Tibial nerve (tissue), 3 donors: Measurements from ENCODE around the gene FBLN2.

Experiments
- POLR2A ChIP-seq, 2 donors: fragments of 450-650 bp; IDR thresholded peaks; one replicate each; pipeline ENCODE4 v1.6.1; 2017; ENCODE audit warnings: antibody characterized with exemption in 2 of 2, mild to moderate bottlenecking in 2 of 2, moderate library complexity in 2 of 2
- TF ChIP-seq, protein P1 (sequence below), 5 experiments: fragments of 200-600 bp in 3 of 5; fragments of 450-650 bp in 2 of 5; sonication (generic) in 3 of 5; IDR thresholded peaks; one replicate each; pipeline ENCODE4 v1.5.1; 2016 to 2019; ENCODE audit warnings: antibody characterized with exemption in 5 of 5, mild to moderate bottlenecking in 3 of 5, moderate library complexity in 2 of 5

DNA sequence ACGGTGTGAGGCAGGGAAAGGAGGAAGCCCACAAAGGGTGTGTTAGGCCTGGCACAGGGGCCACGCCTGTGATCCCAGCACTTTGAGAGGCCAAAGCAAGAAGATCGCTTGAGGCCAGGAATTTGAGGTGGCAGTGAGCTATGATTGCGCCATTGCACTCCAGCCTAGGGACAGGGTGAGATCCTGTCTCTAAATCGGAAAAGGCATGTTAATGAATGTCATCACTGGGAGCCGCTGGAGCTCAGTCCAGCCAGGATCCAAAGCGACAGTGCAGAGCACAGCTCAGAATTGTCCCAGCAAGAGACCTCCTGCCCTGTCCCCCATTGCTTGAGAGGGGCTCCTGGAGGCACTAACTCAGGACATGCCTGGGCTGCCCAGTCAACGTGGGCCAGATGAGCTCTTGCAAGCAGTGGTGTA, 15.0 kb upstream of the FBLN2 start:
- no peak for TF ChIP-seq POLR2A (IDR thresholded peaks at IDR 0.05)
- TF ChIP-seq, protein P1, sequence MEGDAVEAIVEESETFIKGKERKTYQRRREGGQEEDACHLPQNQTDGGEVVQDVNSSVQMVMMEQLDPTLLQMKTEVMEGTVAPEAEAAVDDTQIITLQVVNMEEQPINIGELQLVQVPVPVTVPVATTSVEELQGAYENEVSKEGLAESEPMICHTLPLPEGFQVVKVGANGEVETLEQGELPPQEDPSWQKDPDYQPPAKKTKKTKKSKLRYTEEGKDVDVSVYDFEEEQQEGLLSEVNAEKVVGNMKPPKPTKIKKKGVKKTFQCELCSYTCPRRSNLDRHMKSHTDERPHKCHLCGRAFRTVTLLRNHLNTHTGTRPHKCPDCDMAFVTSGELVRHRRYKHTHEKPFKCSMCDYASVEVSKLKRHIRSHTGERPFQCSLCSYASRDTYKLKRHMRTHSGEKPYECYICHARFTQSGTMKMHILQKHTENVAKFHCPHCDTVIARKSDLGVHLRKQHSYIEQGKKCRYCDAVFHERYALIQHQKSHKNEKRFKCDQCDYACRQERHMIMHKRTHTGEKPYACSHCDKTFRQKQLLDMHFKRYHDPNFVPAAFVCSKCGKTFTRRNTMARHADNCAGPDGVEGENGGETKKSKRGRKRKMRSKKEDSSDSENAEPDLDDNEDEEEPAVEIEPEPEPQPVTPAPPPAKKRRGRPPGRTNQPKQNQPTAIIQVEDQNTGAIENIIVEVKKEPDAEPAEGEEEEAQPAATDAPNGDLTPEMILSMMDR (IDR thresholded peaks at IDR 0.05) = no peak
